GM12891 (cell line): Measurements from ENCODE around the gene PFN3.

Source experiments
- DNase-seq: peaks from one replicate; pipeline ENCODE4 v3.0.0; 2011; ENCODE audit warnings: low spot score; ENCODE audit not compliant: insufficient read length
- FAIRE-seq: peaks from 2 replicates; lab custom pipeline; 2011; peaks lifted over from hg19 to GRCh38; lab: Jason Lieb, UNC
- PAX5 ChIP-seq: IDR thresholded peaks from 2 replicates; pipeline ENCODE4 v1.6.1; 2011; ENCODE audit warnings: low read length, moderate library complexity, mild to moderate bottlenecking; ENCODE audit not compliant: insufficient read depth, severe bottlenecking
- POLR2A ChIP-seq: IDR thresholded peaks from 2 replicates; pipeline ENCODE4 v1.6.1; 2011; ENCODE audit warnings: low read depth, low read length, control low read depth
- POLR2AphosphoS5 ChIP-seq: IDR thresholded peaks from 2 replicates; pipeline ENCODE4 v1.6.1; 2011; ENCODE audit warnings: low read depth, low read length, control low read depth
- POU2F2 ChIP-seq: IDR thresholded peaks from 2 replicates; pipeline ENCODE4 v1.6.1; 2011; ENCODE audit warnings: low read depth, mild to moderate bottlenecking, control low read depth, low read length, moderate library complexity
- SPI1 ChIP-seq: IDR thresholded peaks from 2 replicates; pipeline ENCODE4 v1.6.1; 2011; ENCODE audit warnings: low read depth, low read length, control low read depth
- TAF1 ChIP-seq: IDR thresholded peaks from 2 replicates; pipeline ENCODE4 v1.6.1; 2011; ENCODE audit warnings: low read depth, low read length, control low read depth

PFN3 gene

GRCh38 chr5:177354256-177354655, 46.2 kb downstream of the PFN3 start:
- TF ChIP-seq POU2F2: no peak
- DNase-seq (no peak), FAIRE-seq (no peak)

- FAIRE-seq (no peak), DNase-seq (no peak)
- no peak for TF ChIP-seq POLR2A
- TF ChIP-seq SPI1: no peak
- no peak for TF ChIP-seq POU2F2
- no peak for TF ChIP-seq TAF1
- no peak for TF ChIP-seq POLR2AphosphoS5
- no peak for TF ChIP-seq PAX5
These were observed 47.4 kb downstream of the PFN3 start for GRCh38 chr5:177353093-177353492.

- FAIRE-seq: peak; percentile 93
- DNase-seq: peak; percentile 90
- TF ChIP-seq POLR2AphosphoS5 (peak; percentile 93), PAX5 (no peak), SPI1 (peak; percentile 54), POU2F2 (peak; percentile 83; the same call in 1 of the 2 replicates), POLR2A (peak; percentile 89), TAF1 (peak; percentile 97)
These were observed 48.8 kb downstream of the PFN3 start, which contains the start of gene LMAN2 for GRCh38 chr5:177351392-177352329. Gene LMAN2, minus strand, starts transcription at chr5:177351668. Its CDS starts 21 bp downstream, at chr5:177351647.

GRCh38 chr5:177350776-177351391, 49.6 kb downstream of the PFN3 start:
- FAIRE-seq (no peak), DNase-seq (no peak)
- no peak for TF ChIP-seq TAF1
- TF ChIP-seq POU2F2: no peak
- TF ChIP-seq SPI1: no peak
- no peak for TF ChIP-seq PAX5
- no peak for TF ChIP-seq POLR2AphosphoS5
- TF ChIP-seq POLR2A: no peak
